Measurements from ENCODE around the gene RUFY2.
"Not testable (repeated sequence)": the region's sequence is repeated elsewhere in the genome, so short reads cannot be mapped to it uniquely, and the experiment has no call there.

Gene RUFY2

DNA sequence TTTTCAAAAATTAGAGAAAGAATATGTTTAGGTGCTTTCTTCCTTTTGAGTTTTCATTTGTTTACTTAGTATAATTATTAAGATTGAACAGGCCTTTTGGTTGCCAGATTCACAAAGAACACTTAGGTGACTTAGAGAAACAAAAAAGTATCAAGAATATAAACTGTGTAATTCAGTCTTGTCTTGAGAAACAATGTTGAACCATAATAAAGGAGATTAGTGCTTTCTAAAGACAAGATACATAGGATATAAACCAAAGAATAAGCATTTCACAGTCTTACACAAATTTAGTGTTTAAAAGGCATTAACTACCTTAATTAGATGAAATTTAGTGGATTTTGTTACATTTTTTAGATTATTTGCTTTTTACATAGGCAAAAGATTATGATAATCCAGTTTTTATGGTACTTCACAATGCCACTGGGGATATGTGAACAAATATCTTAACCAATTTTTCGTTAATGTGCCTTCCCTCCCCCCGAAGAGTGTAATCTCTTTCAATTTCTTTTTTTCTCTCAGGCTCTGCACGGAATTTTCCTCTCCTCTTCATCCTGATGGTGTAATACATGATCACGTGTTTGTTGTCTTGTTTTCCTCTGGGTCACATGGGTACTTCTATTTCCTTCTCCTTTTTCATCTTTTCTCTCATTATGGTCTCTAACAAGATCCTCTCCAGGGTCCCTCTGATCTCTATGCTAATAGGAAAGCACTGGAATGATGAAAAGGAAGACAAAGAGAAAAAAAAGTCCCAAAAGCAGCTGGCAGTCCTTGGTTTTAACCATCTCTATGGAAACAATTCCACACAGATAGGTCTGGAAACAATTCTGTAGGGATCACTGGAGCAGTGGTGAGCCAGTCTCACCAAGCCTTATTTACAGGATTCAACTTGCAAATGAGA, 78.9 kb downstream of the RUFY2 start:
- DNase-seq (ENCODE audit: low read depth), result peak; percentile 75

DNA sequence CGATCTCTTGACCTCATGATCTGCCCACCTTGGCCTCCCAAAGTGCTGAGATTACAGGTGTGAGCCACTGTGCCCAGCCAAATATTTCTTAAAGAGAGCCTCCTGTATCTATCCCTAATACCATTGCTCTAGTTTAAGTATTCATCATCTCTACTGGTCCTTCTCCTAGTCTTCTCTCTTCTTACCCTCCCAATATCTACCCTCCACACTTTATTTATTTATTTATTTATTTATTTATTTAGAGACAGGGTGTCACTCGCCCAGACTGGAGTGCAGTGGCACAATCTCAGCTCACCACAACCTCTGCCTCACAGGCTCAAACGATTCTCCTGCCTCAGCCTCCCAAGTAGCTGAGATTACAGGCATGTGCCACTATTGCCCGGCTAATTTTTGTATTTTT, 82.7 kb downstream of the RUFY2 start:
- DNase-seq (ENCODE audit: low read depth), result not testable (repeated sequence)

DNA sequence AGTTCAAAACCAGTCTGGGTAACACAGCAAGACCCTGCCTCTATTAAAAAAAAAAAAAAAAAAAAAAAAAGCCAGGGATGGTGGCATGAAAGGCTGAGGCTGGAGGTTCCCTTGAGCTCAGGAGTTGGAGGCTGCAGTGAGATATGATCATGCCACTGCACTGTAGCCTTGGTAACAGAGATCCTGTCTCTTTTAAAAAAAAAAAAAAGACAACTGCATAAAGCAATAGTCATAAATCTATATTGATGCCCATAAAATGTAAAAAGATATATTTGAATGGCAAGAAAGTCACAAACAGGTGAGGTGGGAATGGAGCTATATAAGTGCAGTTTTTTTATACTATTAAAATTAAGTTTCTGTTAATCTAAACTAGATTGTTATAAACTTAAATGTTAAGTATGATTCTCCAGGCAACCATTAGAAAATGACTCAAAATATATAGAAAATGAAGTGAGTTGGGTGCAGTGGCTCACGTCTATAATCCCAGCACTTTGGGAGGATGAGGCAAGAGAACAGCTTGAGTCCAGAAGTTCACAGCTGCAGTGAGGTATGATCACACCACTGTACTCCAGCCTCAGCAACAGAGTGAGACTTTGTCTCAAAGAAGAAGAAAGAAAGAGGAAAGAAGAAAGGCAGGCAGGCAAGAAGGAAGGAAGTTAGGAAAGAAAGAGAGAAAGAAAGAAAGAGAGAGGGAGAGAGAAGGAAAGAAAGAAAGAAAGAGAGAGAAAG, 88.6 kb downstream of the RUFY2 start:
- no peak for DNase-seq (ENCODE audit: low read depth)

DNA sequence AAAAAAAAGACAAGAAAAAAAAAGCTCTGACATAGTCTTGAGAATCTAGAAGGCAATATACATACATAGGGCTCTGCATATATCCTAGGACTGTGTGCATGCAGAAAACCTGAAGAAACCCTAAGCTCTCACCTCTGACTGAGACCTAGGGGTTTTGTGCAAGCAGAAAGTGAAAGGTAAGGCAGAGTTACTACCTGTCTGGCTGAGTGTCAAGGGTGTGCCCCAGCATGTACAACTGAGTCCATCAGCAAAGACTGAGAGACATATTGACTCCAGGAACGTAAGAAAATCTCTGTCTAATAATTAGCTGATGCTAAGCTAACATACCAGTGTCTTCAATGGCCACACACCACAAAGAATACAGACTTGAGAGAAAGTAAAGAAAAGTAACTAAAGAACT, 91.5 kb downstream of the RUFY2 start:
- DNase-seq (ENCODE audit: low read depth), result no peak

DNA sequence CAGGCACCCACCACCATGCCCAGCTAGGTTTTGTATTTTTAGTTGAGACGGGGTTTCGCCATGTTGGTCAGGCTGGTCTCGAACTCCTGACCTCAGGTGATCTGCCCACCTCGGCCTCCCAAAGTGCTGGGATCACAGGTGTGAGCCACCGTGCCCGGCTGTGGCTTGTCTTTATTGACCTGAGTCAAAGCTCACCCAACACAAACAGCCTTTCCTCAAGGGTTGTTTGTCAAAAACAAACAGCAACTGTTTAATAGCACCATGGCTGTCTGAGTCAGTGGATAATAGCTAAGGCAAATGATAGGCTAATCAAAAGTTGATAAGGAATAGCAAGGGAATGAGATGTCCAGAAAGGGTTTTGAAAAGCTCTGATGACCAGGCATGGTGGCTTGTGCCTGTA, 92.1 kb downstream of the RUFY2 start:
- DNase-seq (ENCODE audit: low read depth), result not testable (repeated sequence)

DNA sequence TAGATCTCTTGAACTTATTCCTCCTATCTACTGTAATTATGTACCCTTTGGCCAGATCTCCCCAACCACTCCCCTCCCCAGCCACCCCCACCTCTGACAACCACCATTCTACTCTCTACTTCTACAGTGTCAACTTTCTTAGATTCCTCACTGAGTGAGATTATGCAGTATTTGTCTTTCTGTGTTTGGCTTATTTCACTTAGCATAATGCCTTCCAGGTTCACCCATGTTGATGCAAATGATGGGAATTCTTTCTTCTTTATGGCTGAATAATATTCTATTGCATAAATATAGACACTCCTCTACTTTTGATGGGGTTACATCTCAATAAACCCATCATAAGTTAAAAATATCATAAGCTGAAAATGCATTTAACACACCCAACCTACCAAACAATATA, 96.5 kb downstream of the RUFY2 start:
- DNase-seq (ENCODE audit: low read depth), result no peak

DNA sequence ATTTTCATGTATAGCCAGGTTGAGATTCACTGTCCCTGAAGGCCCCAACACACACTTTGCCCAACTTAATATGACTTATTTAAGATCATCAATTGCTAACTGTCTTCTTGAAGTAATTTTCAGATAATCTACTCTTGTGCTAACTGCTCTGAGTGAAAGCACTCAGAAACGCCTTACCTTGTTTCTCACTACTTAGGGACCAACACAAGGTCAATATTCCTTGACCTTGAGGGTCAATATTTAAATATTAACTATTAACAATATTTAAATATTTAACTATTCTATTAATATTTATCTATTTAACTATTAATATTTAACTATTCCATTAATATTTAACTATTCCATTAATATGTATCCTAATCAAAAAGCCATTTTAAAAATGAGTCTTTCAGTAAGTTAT, 101.2 kb downstream of the RUFY2 start:
- DNase-seq (ENCODE audit: low read depth), result no peak

DNA sequence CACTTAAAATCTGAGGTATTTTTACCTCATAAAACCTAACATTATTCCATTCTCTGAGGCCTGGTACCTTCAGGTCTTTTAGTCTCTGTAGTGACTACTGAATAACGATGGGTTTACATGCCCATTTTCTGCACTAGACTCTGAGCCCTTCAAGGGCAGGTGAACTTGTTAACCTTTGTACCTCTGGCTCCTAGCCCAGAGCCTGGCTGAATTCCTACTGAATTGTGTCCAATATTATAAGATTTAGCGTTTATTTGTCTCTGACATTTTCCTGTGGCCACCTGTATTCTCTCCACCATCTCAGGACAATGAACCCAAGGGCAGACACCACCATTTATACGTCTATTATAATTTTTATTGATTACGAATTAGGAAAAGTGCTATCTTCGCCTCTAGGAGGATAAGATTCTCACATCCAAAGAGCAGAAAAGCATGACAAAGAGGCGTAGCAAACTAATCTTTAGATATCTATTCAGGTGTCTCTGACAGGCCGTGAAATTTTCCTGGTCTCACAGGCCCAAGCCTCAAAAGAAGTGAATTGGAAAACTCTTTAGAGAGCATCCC, 103.1 kb downstream of the RUFY2 start:
- DNase-seq (ENCODE audit: low read depth), result no peak

DNA sequence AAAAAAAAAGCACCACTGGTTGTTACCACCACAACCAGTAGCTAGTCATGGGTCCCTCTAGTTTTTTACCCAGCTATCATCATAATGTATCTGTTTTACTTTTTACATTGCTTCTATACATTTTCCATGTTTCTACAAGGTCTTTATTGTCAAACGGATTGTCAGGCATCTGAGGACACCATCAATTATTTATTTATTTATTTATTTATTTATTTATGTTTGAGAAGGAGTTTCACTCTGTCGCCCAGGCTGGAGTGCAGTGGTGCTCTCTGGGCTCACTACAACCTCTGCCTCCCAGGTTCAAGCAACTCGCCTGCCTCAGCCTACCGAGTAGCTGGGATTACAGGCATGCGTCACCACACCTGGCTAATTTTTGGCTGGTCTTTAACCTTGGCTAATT, 104.2 kb downstream of the RUFY2 start:
- DNase-seq (ENCODE audit: low read depth), result no peak

DNA sequence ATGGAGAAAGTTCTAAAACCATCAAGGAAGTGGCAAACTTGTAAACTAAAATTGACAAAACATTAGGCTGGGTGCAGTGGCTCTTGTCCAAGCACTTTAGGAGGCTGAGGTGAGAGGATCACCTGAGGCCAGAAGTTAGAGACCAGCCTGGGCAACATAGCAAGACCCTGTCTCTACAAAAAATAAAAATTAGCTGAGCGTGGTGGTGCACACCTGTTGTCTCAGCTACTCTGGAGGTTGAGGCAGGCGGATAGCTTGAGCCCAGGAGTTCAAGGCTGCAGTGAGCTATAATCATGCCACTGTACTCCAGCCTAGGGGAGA, 104.6 kb downstream of the RUFY2 start:
- DNase-seq (ENCODE audit: low read depth), result no peak

DNA sequence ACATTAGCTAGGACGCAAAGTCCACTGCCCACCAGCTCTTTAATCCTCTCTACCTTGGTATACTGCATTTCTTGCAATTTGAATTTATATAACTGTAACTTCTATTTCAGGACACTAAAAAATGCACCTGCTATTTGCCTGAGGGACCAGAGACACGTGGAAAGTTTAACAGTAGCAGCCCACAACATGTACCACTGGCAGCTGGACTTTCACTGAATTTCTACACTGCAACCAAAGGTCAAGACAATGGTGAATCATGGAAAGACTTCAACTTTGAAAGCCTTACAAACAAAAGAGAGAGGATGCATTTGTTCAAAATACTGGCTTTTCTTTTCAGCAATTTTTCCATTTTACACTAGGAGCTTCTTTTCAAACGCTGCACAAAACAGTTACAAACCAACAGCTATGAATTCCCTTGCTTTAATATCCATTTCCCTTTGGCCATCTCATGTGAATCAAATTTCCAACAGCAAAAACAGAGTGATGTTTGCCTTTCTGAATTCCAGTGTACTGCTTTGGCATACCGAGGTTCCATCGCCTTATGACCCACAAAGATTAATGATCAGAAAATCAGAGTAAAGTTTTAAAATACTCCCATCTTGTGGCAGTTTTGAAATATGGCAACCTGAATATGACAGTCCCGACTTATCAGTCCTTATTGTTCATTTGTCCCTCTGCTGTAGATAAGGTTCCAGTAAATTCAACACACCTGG, 105.1 kb downstream of the RUFY2 start:
- peak; percentile 63 for DNase-seq (ENCODE audit: low read depth)

DNA sequence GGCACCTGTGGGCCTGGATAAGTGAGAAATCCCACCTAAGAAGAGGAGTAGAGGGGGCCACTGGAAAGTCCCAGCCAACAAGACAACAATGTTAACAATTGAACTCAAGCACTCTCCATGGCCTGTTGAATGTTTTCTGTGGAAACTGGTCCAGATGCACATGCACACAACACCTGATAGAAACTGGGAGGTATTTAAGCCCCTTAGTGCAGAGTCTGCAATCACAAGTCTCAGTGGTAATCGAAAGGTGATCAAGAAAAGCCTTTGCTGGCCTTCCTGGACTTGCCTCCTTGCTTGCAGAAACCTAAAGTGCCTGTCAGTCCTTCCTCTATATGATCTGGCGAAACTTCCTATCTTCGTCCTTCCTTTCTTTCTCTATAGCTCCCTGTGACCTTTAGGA, 105.8 kb downstream of the RUFY2 start:
- no peak for DNase-seq (ENCODE audit: low read depth)

DNA sequence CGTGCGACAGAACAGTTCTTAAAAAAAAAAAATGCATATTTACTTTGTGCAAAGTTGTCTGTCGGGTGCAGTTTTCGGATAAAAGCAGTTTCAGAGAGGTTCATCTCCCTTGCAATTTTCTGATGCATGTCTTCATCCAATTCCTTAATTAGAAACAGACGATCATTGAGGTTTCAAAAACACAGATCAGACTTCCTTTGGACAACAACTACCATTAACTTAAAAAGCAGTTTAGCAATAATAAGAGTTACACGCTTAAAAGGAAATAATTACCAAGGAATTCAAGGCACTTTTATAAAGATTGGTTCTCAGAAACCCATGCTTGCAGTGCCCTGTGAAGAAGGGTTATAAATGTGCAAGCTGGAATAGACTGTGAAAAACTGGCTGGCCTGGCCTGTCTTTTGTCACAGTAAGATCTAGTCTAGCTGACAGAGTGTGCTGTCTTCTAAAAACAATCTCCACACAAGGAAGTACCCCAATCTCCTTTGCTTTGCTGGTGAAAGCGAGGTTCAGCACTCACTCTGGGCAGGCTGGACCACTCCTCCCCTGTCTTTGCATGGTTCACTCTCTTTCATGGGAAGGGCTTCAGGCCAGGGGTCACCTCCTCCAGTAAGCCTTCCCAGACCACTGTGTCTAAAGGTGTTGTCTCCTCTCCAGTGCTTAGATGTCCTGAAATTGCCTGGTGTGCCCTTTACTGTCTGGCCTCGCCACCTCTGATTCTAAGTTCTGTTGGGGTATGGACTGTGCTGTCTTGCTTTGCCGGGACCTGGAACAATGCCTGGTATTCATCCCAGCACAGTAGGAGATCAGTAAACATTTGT, 110.0 kb downstream of the RUFY2 start:
- peak; percentile 77 for DNase-seq (ENCODE audit: low read depth)

Data from fibroblast of gingiva (primary cell).